Suprapubic skin (tissue), 4 donors: Measurements from ENCODE around the gene AHSP. TPM values are rescaled to one million over a fixed set of nuclear protein-coding genes. Genes with fewer than 3 reads are reported as not detected.
"Not testable (repeated sequence)": the region's sequence is repeated elsewhere in the genome, so short reads cannot be mapped to it uniquely, and the experiment has no call there.

Experiments used
- DNase-seq, 2 donors: peaks; one replicate each; pipeline ENCODE4 v3.0.0-alpha.2; 2019; ENCODE audit warnings: low spot score in 2 of 2
- H3K27ac ChIP-seq: fragments of 200-600 bp; sonication (generic); one replicate; pipeline ENCODE4 v1.5.1; 2019
- H3K27me3 ChIP-seq: fragments of 200-600 bp; sonication (generic); one replicate; pipeline ENCODE4 v1.5.1; 2019
- H3K36me3 ChIP-seq: fragments of 200-600 bp; sonication (generic); one replicate; pipeline ENCODE4 v1.5.1; 2019
- H3K4me1 ChIP-seq: fragments of 200-600 bp; sonication (generic); one replicate; pipeline ENCODE4 v1.5.1; 2019
- H3K4me3 ChIP-seq: fragments of 200-600 bp; sonication (generic); one replicate; pipeline ENCODE4 v1.5.1; 2019; ENCODE audit warnings: mild to moderate bottlenecking
- H3K9me3 ChIP-seq: fragments of 200-600 bp; sonication (generic); one replicate; pipeline ENCODE4 v1.5.1; 2019
- CTCF ChIP-seq, 2 donors: fragments of 200-600 bp in 1 of 2; fragments of 450-650 bp in 1 of 2; sonication (generic) in 1 of 2; IDR thresholded peaks; one replicate each; pipeline ENCODE4 v1.5.1; 2016 to 2019; ENCODE audit warnings: antibody characterized with exemption in 2 of 2, mild to moderate bottlenecking in 1 of 2, moderate library complexity in 1 of 2
- EP300 ChIP-seq: sonication (generic); formaldehyde crosslinking; IDR thresholded peaks from one replicate; pipeline ENCODE4 v1.6.1; 2017; ENCODE audit warnings: antibody characterized with exemption
- POLR2A ChIP-seq, 2 donors: fragments of 450-650 bp; IDR thresholded peaks; one replicate each; pipeline ENCODE4 v1.6.1; 2017; ENCODE audit warnings: antibody characterized with exemption in 2 of 2, mild to moderate bottlenecking in 2 of 2, moderate library complexity in 2 of 2
- POLR2AphosphoS5 ChIP-seq, 3 donors: sonication (generic); formaldehyde crosslinking; IDR thresholded peaks; one replicate each; pipeline ENCODE4 v1.6.1; 2017; ENCODE audit warnings: antibody characterized with exemption in 3 of 3
- WGBS: methylation state at CpG from one replicate; pipeline ENCODE4 v1.1.5; 2018; 5-methylcytosine and 5-hydroxymethylcytosine counted together
- total RNA-seq, 4 donors: library from RNA; depleted of rRNA; stranded (reverse); fragments of >200 nt; gene quantifications; one replicate each; pipeline ENCODE4 v1.1.0, GENCODE V29; 2016

Gene AHSP, protein sequence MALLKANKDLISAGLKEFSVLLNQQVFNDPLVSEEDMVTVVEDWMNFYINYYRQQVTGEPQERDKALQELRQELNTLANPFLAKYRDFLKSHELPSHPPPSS
- not detected for total RNA-seq

GRCh38 chr16:31527734-31528274 lies at the start of gene AHSP:
AHSP (plus strand) TSS chr16:31527900; CDS start chr16:31528140, 240 bp downstream.
- H3K27me3 ChIP-seq: peaks cover 22% of the 10 kb centered on the region
- no peaks in the 10 kb centered on the region for H3K9me3 ChIP-seq
- H3K4me3 ChIP-seq: peak within 1 kb of the TSS; percentile 50
- 51% methylated on average over 6 of the region's 6 CpGs for WGBS
- no peak within 1 kb of the TSS for H3K27ac ChIP-seq
- no peak for DNase-seq
- no peak for TF ChIP-seq POLR2A (IDR thresholded peaks at IDR 0.05)
- TF ChIP-seq EP300: no peak
- TF ChIP-seq POLR2AphosphoS5 (IDR thresholded peaks at IDR 0.05): no peak
- no peak for TF ChIP-seq CTCF (IDR thresholded peaks at IDR 0.05)
- no peaks in the 10 kb centered on the region for H3K36me3 ChIP-seq
- peaks cover 18% of the 10 kb centered on the region for H3K4me1 ChIP-seq

- H3K4me3 ChIP-seq: no peak overlapping the region
- H3K27me3 ChIP-seq: no peaks in the 10 kb centered on the region
- TF ChIP-seq POLR2A (IDR thresholded peaks at IDR 0.05) (no peak), POLR2AphosphoS5 (IDR thresholded peaks at IDR 0.05) (no peak), EP300 (no peak), CTCF (IDR thresholded peaks at IDR 0.05) (no peak)
- H3K27ac ChIP-seq: no peak overlapping the region
- 100% methylated on average over 2 of the region's 3 CpGs for WGBS
- peaks cover 39% of the 10 kb centered on the region for H3K36me3 ChIP-seq
- peaks cover 32% of the 10 kb centered on the region for H3K4me1 ChIP-seq
- H3K9me3 ChIP-seq: no peaks in the 10 kb centered on the region
- no peak for DNase-seq
These were observed 48.7 kb upstream of the AHSP start for GRCh38 chr16:31478956-31479355.

DNA sequence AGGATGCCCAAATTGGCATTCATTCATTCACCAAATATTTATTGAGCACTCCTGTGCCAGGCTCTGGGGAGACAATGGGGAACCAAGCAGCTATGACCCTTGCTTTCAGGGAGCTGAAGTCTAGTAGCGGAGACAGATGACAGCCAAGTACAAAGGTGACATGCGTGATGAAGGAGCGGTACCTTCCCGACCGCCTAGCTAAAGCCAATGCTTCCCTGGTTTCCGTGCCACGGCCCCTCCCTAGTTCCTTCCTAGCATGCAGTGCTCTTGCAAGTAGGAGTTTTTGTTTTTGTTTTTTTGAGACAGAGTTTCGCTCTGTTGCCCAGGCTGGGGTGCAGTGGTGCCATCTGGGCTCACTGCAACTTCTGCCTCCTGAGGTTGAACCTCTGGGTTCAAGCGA lies 47.9 kb upstream of the AHSP start:
- peaks cover 31% of the 10 kb centered on the region for H3K36me3 ChIP-seq
- 90% methylated on average over 9 of the region's 9 CpGs for WGBS
- H3K9me3 ChIP-seq: no peaks in the 10 kb centered on the region
- TF ChIP-seq POLR2AphosphoS5 (IDR thresholded peaks at IDR 0.05) (no peak), POLR2A (IDR thresholded peaks at IDR 0.05) (no peak), EP300 (no peak), CTCF (IDR thresholded peaks at IDR 0.05) (no peak)
- H3K27me3 ChIP-seq: no peaks in the 10 kb centered on the region
- peaks cover 29% of the 10 kb centered on the region for H3K4me1 ChIP-seq
- no peak overlapping the region for H3K27ac ChIP-seq
- no peak overlapping the region for H3K4me3 ChIP-seq
- DNase-seq: no peak

GRCh38 chr16:31480851-31481536 lies 46.7 kb upstream of the AHSP start:
- 41% methylated on average over 7 of the region's 7 CpGs for WGBS
- H3K4me3 ChIP-seq: no peak overlapping the region
- H3K4me1 ChIP-seq: peaks cover 19% of the 10 kb centered on the region
- no peaks in the 10 kb centered on the region for H3K9me3 ChIP-seq
- no peak for DNase-seq
- H3K27me3 ChIP-seq: no peaks in the 10 kb centered on the region
- no peak overlapping the region for H3K27ac ChIP-seq
- peaks cover 18% of the 10 kb centered on the region for H3K36me3 ChIP-seq
- TF ChIP-seq CTCF (IDR thresholded peaks at IDR 0.05) (no peak), POLR2A (IDR thresholded peaks at IDR 0.05) (no peak), EP300 (no peak), POLR2AphosphoS5 (IDR thresholded peaks at IDR 0.05) (no peak)

GRCh38 chr16:31483081-31483480 lies 44.6 kb upstream of the AHSP start, which contains the start of gene SLC5A2:
SLC5A2 (plus strand) TSS chr16:31483123; CDS start chr16:31483137, 14 bp downstream.
- H3K27ac ChIP-seq: no peak within 1 kb of the TSS
- no peak within 1 kb of the TSS for H3K4me3 ChIP-seq
- no peaks in the 10 kb centered on the region for H3K27me3 ChIP-seq
- 92% methylated on average over 4 of the region's 4 CpGs for whole genome bisulfite sequencing
- no peak for DNase-seq
- peaks cover 2% of the 10 kb centered on the region for H3K36me3 ChIP-seq
- no peaks in the 10 kb centered on the region for H3K9me3 ChIP-seq
- TF ChIP-seq POLR2AphosphoS5 (IDR thresholded peaks at IDR 0.05) (no peak), POLR2A (IDR thresholded peaks at IDR 0.05) (no peak), CTCF (IDR thresholded peaks at IDR 0.05) (no peak), EP300 (no peak)
- peaks cover 17% of the 10 kb centered on the region for H3K4me1 ChIP-seq

GRCh38 chr16:31484048-31484447 lies 43.7 kb upstream of the AHSP start:
- 100% methylated on average over 3 of the region's 4 CpGs for WGBS
- H3K4me1 ChIP-seq: peaks cover 27% of the 10 kb centered on the region
- H3K27me3 ChIP-seq, H3K27ac ChIP-seq, DNase-seq, H3K4me3 ChIP-seq, H3K36me3 ChIP-seq, H3K9me3 ChIP-seq: not testable (repeated sequence)
